Erythroblast (primary cell): Measurements from ENCODE around the gene TMEM198.

Experiments
- GATA1 ChIP-seq: IDR thresholded peaks from 2 replicates; pipeline ENCODE4 v1.6.1; 2011; ENCODE audit warnings: low read depth, mild to moderate bottlenecking, control low read depth, low read length, moderate library complexity
- POLR2A ChIP-seq: IDR thresholded peaks from 2 replicates; pipeline ENCODE4 v1.6.1; 2011; ENCODE audit warnings: mild to moderate bottlenecking, low read length

DNA sequence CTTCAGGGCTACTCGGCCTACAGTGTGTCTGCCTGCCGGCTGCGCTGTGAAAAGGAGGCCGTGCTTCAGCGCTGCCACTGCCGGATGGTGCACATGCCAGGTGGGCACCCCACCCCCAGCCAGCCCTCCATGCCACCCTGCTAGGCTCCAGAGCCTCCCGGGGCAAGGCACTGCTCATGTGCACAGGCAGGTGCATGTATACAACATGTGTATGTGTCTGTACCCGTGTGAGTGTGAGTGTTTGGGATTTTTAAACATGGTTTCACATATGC is 11.5 kb upstream of the TMEM198 start:
- TF ChIP-seq POLR2A (no peak), GATA1 (no peak)
